HG03460 (cell line): ENCODE measurements around the gene CCR5.
"Not testable (repeated sequence)": the region's sequence is repeated elsewhere in the genome, so short reads cannot be mapped to it uniquely, and the experiment has no call there.

Experiments used
- ATAC-seq: cut with Tn5 transposase; IDR thresholded peaks from one replicate; pipeline ENCODE4 v1.9.1; 2021; ENCODE audit not compliant: unreplicated experiment

CCR5 gene

DNA sequence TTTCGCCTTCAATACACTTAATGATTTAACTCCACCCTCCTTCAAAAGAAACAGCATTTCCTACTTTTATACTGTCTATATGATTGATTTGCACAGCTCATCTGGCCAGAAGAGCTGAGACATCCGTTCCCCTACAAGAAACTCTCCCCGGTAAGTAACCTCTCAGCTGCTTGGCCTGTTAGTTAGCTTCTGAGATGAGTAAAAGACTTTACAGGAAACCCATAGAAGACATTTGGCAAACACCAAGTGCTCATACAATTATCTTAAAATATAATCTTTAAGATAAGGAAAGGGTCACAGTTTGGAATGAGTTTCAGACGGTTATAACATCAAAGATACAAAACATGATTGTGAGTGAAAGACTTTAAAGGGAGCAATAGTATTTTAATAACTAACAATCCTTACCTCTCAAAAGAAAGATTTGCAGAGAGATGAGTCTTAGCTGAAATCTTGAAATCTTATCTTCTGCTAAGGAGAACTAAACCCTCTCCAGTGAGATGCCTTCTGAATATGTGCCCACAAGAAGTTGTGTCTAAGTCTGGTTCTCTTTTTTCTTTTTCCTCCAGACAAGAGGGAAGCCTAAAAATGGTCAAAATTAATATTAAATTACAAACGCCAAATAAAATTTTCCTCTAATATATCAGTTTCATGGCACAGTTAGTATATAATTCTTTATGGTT, at the start of gene CCR5:
Gene CCR5 (plus strand): TSS at position 108 of the 680 bp plus-strand sequence. CDS start 1,957 bp downstream, outside the sequence.
- ATAC-seq = no peak

DNA sequence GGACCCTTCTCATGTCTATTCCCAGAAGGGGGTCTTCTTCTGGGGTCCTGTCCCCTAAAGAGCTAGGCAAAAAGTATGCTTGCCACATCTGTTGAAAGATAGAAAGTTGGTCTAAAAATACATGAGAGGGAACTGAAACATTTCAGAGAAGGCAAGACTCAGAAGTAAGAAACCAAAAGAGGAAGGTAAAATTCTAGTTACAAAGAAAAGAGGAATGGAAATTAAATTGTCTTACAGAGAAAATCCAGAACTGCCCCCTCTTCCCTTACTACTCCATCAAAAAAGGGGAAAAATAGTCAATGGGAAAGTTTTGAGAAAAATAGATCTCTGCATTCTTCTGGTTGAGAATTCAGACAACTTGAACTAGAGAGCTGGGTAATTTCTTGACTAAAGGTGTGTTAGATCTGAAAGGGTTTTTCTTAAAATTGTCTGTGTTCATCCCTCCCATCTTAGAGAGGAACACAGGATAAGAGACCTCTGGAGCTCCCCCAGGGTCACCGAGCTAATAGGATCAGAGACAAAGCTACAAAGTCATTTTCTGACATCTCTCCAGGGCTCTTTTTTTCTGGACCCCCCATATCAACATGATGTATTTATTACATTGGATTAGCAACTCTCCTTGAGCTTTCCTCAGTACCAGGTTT, 49.2 kb upstream of the CCR5 start:
- ATAC-seq = no peak

DNA sequence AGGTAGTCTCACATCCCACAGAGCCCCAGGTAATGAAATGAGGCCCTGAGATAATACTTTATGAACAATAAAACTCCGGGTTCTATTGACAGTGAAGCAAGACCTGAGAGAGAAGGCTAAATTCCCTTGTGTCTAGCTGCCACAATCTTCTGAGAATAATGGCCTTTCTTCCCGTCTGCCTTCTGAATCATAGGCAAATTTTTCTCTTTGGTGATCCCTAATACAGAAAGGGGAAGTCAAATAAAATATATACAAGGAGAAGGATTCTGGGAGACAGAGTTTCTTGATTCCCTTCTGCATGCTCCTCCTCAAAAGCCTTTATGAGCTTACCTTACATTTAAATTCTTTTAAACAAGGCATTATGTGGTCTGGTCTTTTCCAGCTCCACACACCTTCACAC, 46.7 kb upstream of the CCR5 start:
- no peak for ATAC-seq

DNA sequence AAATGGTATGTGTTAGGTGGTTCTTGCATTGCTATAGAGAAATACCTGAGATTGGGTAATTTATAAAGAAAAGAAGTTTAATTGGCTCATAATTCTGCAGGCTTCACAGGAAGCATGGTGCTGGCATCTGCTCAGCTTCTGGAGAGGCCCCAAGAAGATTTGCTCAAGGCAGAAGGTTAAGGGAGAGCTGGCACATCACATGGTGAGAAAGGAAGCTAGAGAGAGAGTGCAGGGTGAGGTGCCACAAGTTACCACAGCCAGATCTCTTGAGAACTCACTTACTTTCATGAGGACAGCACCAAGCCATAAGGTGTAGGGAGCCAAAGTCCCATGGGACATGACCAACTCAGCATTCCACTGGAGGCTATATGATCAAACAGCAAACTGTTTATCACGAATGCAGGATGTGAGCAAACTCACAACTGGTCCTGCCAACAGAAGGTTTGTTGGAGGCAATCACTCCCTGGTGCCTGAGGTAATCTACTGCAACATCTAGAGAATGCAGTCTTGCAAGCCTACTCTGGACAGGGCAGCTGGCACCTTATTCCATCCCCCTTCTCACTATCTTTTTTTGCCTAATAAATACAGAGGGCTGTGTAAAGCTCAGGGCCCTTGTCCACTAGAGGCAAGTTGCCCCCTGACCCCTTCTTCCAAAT, 45.0 kb upstream of the CCR5 start:
- ATAC-seq = no peak

DNA sequence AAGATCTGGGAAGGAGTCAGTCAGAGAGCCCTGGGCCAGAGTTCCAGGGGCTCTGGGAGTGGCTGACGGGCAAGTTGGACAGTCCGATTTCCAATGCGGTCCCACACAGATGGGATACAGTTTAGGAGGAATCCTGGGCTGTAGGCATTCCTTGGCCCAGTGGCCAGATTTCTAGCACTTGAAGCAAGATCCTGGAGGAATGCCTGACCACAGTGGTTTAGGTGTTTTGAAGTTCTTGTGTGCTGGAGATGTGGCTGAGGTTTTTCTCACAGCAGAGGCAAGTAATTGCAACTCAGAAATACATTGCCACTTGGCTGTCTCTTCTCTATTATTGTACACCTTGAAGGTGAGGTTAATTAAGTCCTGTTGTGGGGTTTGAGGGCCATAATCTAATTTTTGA, 40.1 kb upstream of the CCR5 start:
- ATAC-seq = not testable (repeated sequence)

DNA sequence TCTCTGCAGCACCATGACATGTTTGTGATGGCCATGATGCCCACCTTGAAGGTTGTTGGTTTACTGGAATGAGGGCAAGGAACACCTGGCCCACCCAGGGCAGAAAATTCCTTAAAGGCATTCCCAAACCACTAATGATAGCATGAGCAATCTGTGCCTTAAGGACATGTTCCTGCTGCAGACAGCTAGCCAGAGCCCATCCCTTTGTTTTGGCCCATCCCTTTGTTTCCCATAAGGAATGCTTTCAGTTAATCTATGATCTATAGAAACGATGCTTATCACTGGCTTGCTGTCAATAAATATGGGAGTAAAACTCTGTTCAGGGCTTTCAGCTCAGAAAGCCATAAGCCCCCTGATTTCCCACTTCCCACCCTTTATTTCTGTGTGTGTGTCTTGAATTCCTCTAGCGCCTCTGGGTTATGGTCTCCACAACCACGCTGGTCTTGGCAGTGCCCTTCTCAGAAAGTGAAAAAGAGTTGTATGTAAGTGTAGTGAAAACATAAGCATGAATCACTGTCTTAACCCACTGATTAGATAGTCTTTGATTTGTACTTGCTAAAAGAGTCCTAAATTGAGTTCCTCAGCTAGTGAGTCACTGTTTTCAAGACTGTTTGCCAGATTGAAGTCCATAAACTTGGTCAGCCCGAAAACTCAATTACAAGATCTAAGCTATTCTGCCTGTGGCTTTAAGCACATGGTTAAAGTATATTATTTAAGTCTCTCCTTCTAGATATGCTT, 35.8 kb upstream of the CCR5 start:
- no peak for ATAC-seq

DNA sequence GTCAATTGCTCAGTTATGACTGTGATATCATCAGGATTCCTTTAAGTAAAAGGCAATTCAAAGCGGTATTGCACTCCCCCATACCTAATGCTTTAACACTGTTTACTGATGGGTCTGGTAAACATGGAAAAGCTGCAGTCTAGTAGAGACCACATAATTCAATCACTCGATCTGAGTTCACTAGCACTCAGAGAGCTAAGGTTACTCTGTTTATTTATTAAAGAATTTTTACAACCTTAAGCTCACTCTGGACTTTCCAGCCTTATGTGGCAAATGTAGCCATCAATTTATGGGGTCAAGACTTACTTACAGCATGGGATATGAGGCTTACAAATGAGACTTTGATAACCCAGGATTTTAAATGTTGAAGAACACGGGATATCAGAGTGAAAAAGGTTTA, 35.2 kb upstream of the CCR5 start:
- ATAC-seq = no peak

DNA sequence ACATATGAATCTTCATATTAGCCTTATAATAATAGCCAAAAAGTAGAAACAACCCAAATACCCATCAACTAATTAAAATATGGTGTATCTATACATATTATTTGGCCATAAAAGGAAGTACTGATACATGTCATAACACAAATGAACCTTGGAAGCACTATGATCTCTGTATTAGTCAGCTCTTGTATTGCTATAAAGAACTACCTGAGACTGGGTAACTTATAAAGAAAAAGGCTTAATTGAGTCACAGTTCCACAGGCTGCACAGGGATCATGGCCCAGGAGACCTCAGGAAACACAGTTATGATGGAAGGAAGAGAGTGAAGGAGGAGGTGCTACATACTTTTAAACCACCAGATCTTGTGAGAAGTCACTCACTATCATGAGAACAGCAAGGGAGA, 32.8 kb upstream of the CCR5 start:
- ATAC-seq = no peak

DNA sequence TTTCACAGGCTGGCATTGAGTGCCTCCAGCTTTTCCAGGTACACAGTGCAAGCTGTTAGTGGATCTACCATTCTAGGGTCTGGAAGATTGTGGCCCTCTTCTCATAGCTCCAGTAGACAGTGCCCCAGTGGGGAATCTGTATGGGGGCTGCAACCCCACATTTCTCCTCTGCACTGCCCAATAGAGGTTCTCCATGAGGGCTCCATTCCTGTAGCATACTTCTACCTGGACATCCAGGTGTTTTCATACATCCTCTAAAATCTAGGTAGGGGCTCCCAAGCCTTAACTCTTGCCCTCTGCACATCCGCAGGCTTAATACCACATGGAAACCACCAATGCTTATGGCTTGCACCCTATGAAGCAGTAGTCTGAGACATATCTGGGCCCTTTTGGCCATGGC, 31.9 kb upstream of the CCR5 start:
- no peak for ATAC-seq

DNA sequence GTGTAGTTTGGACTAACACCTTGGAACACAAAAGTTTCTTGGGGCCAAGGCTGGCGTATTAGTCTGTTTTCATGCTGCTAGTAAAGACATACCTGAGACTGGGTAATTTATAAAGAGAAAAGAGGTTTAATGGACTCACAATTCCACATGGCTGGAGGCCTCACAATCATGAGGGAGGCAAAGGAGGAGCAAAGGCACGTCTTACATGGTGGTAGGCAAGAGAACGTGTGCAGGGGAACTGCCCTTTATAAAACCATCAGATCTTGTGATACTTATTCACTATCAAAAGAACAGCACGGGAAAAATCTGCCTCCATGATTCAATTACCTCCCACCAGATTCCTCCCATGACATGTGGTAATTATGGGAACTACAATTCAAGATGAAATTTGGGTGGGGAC, 26.3 kb upstream of the CCR5 start:
- ATAC-seq = no peak

DNA sequence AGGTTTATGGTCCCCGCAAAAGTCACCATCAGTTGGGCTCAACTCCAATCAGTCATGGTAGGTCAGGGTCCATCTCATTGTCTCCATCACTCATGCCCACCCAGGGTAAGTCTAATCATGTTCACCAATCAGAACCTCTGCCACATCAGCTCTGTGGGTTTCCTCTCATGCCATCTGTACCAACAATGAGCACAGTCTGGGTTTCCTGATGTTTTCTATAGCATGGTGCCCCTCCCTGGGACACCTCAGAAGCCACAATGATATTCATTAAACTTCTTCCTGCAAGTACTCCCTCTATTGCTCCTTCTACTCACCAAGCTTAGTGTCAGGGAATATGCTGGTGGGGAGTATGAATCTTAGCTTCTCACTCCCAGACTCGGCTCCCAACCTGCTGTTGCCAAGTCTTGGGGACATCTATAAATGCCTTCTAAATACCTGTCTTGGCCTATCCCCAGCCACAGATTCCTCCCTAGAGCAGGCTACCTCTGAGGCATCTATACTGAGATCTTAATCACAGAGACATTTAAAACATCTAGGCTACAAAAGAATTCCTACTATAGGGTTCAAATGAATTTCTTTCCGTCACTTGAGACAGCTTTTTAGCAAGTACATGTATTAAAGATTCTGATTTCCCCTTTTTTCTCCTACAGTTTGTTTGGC, 21.8 kb upstream of the CCR5 start:
- no peak for ATAC-seq

DNA sequence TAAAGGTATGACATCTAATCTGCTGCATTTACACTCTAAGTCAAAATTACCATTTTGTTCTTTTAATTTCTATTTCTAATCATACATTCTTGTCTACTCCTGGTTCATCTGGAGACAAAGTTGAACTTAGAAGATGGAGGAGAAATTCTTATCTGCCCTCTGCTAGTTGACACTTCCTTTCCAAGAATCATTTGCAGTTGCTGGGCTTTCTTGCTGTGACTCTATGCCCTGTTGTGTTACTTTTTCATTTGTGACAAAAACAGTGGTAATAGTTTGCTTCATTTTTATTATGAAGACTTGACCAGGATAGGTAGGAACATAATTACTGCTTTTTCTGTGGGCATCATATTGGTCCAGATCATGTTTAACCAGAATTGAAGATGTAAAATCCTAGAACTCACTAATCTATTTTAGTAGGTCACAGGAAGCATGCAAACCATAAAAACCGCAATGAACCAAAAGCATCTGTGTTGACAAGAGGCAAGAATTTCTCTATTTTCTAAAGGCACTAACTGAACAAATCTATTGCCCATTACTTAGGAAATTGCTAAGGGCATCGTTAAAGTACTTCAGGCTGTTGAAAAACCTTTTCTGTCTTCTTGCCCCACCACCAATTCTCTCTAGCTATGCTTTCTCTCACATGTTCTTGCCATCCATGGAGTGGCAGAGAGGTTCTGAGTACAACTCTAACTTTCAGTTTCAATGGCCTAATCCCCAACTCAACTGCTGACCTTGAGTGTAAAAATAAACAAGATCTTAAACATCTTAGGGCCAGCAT, 21.1 kb upstream of the CCR5 start:
- ATAC-seq = peak; percentile 65

DNA sequence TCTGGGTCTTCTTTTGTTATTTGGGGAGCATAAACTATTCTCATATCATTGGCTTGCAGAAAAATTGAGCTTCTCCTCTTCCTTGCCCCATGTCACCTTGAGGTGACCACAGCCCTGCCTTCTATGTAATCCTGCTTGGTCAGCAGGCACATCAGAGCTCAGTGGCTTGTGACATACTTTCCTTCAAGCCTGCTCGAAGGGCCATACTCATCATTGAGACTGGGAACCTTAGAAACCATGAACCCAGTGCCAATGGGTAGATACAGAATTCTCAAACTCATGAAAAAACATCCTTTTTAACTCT, 20.5 kb upstream of the CCR5 start:
- no peak for ATAC-seq

DNA sequence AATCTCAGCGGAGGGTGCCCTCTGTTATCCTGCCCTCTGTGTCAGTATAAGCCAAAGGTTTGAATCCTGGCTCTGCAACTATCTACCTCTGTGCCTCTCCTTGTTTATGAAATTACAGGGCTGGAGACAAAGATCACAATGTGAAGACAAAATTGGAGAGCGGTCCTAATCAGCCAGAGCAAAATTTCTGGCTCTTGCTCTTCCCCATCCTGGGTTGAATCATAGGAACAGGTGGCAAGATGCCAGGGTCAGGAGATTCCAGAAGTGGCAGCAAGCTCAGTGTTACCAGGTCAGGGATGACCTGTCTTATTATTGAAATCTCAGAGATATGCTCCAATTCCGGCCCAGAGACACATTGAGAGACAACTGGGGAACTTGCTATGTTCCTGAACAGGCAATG, 19.1 kb upstream of the CCR5 start:
- ATAC-seq = no peak

DNA sequence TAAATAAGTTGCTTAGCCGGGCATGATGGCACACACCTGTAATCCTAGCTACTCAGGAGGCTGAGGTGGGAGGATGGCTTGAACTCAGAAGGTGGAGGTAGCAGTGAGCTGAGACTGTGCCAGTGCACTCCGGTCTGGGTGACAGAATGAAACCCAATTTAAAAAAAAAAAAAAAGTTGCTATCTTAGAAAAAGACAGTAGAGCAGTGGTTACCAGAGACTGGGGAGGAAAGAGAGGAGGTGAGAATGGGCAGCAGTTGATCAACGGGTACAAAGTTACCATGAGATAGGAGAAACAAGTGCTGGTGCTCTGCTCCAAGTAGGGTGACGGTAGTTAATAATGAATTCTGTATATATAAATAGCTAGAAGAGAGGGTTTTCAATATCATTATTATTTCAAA, 17.7 kb upstream of the CCR5 start:
- no peak for ATAC-seq

DNA sequence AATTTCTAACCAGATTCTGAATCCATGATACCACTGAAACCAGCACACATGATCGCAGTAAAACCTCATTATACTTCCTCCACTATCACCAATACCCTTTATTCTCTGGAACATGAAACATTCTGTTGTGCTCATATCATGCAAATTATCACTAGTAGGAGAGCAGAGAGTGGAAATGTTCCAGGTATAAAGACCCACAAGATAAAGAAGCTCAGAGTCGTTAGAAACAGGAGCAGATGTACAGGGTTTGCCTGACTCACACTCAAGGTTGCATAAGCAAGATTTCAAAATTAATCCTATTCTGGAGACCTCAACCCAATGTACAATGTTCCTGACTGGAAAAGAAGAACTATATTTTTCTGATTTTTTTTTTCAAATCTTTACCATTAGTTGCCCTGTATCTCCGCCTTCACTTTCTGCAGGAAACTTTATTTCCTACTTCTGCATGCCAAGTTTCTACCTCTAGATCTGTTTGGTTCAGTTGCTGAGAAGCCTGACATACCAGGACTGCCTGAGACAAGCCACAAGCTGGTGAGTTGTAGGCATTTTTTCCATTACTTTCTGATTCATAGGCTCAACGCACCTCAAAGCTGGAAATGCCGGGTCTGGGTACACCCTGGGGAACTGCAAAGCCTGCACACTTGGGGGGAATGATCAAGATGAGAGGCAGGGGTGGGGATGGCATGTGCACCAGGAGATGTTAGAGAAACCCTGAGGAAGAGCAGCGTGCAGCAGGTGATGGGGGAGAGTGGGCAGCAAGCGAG, 16.9 kb upstream of the CCR5 start, which contains the start of gene CCR2:
Gene CCR2 (plus strand): TSS at position 465 of the 764 bp plus-strand sequence. CDS start 3,417 bp downstream, outside the sequence.
- no peak for ATAC-seq

DNA sequence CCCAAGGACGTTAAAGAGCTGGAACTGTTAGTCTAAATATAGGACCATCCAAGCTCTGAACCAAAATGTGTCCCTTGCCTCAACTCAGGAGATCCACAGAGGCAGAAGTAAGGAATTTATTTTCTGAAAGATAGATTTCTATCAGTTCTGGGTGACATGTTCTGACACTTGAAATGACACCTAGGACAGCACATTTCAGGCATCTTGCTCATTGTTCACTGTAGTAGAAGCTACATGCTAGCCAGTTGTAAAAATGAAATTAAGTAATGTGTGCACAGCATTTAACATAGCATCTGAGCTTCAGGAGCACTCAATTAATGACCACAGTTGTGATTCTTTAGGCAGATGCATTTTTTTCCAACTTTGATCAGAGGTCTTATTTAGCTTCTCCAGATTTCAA, 16.3 kb upstream of the CCR5 start:
- no peak for ATAC-seq

DNA sequence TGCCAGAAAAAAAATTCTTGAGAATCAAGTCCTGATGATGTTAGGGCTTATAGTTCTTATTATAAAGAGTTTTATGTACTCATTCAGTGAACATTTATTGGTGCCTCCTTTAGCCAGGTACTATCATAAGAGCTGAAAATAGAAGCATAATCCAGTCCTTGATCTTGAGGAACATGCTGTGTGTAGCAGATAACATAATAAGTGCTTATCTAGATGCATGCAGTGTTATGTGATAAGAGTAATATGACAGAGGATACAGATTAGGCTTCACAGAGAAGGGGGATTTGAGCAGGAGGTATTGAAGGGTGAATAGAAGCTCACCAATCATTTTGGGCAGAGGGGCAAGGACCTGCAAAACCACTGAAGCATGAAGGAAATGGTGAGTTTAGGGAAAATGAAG, 15.8 kb upstream of the CCR5 start:
- no peak for ATAC-seq

DNA sequence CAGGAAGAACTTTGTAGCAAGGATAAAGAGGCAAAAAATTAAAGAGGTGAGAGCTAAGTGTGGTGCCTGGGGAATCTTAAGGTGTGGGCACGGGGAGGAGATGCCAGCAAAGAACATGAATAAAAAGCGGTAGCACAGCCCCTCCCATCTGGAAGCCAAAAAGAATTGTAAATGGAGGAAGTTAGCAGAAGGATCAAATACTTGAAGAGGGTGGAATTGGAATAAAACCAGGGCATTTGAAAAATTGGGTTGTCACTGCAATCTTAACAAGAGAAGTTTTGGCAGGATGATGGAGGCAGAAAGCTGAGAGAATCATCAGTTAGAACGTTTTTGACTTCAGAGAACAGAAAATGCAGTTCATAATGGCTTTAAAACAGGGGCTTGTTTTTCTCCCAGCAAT, 14.5 kb upstream of the CCR5 start:
- ATAC-seq = no peak

DNA sequence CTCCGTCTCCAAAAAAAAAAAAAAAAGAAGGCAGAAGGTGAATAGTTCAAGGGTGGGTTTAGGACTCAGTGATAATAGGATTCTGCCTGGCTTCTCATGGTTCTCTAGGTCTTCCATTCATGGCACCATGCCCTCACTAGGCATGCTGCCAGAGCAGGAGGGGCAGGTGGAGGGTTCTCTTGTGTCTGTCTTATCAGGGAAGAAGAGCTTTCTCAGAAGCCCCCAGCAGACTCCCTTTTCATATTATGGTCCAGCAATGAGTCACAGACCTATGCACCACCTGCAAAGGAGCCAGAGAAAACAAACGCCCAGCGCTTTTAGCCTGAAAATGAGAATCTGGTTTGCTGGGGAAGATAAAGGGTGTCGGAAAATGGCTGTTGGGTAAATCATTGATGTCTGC, 13.8 kb upstream of the CCR5 start:
- ATAC-seq = no peak
